Sigmoid colon (tissue), 4 donors: ENCODE measurements around the gene SEC23A.

Experiments used
- EP300 ChIP-seq, 4 donors: sonication (generic); formaldehyde crosslinking; IDR thresholded peaks; one replicate each; pipeline ENCODE4 v1.6.1; 2017; ENCODE audit warnings: antibody characterized with exemption in 4 of 4
- TF ChIP-seq, protein P1 (sequence below), 4 experiments: fragments of 450-650 bp in 3 of 4; fragments of 200-600 bp in 1 of 4; IDR thresholded peaks; one replicate each; pipeline ENCODE4 v1.5.1; 2016 to 2019; ENCODE audit warnings: antibody characterized with exemption in 4 of 4, mild to moderate bottlenecking in 3 of 4, moderate library complexity in 2 of 4

DNA sequence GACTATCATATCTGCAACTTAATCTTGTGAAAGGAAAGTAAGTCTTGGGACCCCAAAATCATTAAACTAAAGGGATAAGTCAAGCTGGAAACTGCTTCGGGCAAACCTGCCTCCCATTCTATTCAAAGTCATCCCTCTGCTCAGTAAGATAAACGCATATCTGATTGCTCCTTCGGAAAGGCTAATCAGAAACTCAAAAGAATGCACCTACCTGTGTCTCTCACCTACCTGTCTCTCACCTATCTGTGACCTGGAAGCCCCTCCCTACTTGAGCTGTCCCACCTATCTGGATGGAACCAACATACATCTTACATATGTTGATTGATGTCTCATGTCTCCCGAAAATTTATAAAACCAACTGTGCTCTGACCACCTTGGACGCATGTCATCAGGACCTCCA is 19.9 kb downstream of the SEC23A start:
- TF ChIP-seq, protein P1, sequence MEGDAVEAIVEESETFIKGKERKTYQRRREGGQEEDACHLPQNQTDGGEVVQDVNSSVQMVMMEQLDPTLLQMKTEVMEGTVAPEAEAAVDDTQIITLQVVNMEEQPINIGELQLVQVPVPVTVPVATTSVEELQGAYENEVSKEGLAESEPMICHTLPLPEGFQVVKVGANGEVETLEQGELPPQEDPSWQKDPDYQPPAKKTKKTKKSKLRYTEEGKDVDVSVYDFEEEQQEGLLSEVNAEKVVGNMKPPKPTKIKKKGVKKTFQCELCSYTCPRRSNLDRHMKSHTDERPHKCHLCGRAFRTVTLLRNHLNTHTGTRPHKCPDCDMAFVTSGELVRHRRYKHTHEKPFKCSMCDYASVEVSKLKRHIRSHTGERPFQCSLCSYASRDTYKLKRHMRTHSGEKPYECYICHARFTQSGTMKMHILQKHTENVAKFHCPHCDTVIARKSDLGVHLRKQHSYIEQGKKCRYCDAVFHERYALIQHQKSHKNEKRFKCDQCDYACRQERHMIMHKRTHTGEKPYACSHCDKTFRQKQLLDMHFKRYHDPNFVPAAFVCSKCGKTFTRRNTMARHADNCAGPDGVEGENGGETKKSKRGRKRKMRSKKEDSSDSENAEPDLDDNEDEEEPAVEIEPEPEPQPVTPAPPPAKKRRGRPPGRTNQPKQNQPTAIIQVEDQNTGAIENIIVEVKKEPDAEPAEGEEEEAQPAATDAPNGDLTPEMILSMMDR (IDR thresholded peaks at IDR 0.05), result no peak
- no peak for TF ChIP-seq EP300 (IDR thresholded peaks at IDR 0.05)
